ENCODE results near the gene CRIM1.

The CRIM1 gene

DNA sequence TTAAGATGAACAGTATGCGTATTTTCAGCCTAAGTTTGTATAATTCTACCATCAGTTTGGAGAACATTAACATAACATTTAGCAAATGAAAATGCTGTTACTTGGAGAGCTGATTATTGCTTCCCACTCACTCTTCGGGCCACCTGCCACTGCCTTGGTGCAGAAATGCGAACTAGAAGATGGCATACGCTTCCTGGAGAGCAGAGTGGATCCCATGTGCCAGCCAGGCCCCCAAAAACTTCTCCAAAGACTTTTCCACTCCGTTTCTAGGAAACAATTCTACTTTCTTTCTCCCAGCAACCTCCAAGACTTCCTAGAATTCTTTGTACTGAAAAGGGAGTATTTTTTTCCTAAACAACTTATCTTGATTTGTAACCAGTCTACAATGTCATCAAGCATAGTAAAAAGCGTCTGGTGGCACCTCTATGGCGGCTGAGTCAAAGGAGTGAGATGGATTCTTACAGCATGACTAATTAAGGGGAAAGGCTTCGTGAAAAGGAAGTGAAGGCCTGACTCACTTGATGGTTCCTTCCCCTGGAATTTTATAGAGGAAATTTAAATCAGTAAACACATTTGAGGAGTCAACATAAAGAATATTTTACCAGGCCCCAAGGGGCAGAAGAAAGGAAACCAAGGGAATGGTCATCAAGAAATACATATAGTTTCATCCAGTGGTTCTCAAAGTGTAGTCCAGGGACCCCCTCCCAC, 205.8 kb downstream of the CRIM1 start:
- no peak for DNase-seq

DNA sequence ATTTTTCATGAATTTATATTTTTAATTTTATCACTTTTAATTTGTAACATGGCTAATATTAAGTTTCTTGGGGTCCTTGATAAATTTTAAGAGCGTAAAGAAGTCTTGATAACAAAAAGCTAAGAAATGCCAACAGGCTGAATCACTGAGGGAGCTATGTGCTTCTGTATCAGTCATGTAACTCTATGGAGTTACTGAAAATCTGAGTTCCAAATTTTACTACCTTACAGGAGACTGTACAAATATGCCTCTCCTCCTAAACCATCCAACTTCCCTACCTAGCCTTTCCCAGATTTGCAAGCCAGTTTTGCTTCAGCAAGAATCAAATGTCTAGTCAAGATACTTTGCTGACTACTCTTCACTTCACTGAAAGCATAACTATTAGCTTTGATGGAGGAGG, 206.7 kb downstream of the CRIM1 start:
- no peak for DNase-seq

DNA sequence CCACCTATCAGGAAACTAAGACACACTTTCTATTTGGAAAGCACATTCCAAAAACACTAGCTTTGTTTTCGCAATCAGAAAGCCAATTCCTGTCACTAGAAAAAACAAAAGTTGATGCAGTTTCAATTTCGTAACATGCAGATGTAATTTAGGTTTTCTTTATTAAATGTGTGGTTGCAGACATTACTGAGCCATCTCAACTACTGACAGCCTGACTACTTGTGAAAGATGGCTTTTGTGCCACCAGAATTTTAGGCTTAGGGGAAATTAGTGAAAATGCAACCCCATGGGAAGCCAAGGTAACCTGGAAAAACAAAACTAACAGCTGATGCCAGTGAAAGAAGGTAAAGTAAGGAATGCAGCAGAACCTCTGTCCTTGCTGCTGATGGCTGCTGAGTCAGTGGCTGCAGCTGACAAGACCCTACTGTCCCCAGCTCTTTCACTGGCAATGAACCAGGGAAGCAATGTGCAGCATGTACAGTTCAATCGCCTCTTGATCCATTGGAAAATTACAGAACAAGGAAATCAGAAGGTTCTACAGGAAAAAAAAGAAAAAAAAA, 207.5 kb downstream of the CRIM1 start:
- no peak for DNase-seq

DNA sequence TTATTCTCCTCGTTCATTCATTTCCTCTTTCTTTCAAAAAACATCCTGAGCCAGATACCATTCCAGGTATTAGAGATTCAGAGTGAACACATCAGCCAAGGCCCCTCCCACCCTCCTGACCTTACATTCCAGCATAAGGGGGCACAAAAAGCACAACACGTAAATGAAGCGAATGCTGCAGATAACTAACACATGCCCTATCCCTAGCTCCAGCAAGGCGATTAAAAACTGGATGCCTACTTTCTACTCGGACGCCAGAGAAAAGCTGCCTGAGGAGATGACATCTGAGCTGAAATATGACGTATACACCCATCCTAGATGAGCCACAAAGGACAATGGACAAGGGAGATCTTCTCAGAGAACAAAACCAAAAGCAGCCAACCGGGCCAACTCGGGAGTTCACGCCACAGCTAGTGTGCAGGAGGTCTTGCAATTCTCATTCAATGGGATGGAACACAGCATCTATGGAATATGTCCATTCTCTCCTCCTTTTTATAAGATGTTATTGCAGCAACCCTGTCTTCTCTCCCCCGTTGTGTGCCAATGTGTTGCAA, 208.9 kb downstream of the CRIM1 start:
- DNase-seq: no peak

DNA sequence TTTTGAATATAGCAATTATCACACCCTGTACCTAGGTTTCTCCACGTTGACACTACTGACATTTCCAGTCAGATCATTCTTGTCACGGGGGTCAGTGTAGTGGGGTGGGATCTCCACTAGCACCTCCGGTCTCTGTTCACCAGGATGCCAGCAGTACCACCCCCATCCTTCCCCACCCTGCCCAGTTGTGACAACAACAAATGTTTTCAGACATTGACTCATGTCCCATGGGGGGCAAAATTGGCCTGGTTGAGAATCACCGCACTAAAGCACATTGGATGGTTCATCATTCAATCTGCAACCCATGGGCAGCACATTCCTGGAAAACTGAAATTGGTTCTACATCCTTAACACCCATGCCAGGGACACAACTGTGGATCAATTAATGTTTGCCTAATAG, 210.1 kb downstream of the CRIM1 start:
- no peak for DNase-seq

DNA sequence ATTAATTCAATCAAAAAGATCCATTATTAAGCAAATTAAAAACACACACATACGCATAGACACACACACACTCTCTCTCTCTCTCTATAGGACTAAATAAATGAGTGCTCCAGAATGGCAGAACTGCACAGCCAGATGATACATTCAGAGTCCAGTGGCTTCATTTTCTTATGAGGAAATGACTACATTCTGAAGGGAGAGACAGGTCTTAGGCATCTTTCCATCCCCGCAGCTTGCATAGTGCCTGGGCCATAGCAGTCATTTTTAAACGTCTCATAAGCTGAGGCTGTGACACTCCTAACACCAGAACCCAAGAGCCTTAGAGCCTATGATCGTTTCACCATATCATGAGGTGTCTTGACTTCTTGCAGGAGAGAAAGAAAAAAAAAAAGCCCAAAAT, 211.3 kb downstream of the CRIM1 start:
- DNase-seq: no peak

DNA sequence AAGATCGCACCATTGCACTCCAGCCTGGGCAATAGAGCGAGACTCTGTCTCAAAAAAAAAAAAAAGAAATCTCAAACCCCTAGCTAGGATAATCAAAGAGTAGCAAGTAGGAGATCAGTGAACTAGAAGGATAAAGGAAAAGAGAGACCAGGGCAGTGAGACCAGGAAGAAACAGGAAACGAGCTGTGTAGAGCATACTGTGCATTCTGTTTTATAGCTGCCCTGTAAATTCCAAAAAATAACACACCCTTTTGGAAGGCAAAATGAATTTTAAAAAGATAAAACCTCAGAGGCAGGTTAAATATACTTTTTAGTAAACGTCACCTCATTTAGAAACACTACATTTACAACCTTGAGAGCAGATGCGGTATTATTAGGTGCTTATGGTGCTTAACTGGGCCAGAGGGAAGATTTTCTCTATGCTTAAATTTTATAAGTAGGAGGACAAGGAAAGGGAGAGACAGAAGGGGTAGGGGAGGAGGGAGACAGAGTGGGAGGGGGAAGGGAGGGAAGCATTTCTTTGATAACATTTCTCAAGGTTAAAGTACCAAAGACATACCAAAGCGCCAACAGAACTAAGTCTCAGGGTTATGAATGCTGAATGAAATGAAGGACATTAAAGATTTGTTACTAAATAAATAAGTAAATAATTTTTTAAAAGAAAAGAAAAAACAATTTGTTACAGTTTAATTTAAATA, 212.3 kb downstream of the CRIM1 start:
- peak; percentile 15 for DNase-seq

DNA sequence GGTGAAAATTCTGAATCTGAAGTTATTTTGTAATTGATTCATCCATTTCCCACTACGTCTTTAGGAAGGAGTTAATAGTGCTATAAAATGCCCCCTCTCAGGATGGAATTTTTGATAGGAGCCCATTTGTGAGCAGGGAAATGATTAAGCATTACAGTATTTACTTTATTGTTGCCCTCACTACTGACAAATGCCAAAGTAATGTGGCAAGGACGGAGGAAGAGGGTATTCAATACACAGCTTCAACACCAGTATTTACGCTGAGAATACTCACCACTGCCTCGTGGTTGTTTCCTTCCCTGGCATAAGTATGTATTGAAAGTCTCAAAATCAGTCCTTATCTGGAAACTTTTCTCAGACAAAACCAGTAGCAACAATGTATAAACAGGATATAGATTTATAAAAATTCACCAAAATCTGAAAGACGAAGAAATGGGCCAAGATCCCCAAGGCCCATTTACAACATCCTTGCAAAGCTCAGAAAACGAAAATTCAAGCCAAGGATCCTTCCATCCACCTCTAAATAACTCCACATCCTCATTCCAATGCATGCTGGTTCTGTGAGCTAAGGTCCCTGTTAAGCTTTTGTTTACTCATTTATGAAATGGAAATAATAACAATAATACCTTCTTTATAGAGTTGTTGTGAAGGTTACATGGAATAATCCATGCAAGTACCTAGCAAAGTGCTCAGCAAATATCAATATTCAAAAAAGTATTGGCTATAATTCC, 213.1 kb downstream of the CRIM1 start:
- DNase-seq: no peak

DNA sequence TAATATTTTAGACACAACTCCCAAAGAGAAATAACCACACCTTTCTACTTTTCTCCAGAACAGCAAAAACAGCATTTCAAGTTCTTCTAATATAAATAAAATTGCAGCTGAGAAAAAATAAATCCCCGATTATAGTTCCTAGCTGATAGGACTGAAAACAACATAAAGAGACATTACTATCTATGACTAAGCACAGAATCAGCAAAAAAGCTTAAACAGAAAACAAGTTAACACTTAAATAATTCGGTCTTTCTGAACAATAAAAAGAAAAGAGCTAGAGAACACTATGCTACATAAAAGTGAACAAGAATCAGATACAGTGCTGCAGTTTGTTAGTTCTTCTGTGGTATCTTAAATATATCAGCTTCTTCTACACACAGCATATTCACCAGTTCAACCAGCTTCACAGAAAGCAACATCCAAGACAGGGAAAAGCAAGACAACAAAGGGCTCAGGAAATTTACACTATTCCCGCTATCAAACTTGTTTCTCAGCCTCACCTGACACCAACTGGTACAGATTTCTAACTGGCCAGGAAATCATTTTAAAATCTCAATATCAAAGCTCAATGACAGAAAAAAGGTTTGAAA, 213.8 kb downstream of the CRIM1 start:
- DNase-seq: no peak

DNA sequence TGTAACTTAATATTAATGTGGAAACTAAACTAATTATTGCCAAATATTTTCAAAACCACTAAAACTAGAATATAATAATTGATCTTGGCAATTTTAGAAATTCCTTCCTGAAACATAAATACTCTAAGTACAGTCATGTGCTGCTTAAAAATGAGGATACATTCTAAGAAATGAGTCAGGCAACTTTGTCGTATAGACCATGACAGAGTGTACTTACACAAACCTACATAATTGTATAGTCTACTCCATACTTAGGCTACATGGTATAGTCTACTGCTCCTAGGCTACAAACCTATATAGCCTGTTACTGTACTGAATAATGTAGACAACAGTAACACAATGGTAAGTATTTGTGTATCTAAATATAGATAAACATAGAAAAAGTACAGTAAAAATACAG, 214.8 kb downstream of the CRIM1 start:
- DNase-seq: no peak

DNA sequence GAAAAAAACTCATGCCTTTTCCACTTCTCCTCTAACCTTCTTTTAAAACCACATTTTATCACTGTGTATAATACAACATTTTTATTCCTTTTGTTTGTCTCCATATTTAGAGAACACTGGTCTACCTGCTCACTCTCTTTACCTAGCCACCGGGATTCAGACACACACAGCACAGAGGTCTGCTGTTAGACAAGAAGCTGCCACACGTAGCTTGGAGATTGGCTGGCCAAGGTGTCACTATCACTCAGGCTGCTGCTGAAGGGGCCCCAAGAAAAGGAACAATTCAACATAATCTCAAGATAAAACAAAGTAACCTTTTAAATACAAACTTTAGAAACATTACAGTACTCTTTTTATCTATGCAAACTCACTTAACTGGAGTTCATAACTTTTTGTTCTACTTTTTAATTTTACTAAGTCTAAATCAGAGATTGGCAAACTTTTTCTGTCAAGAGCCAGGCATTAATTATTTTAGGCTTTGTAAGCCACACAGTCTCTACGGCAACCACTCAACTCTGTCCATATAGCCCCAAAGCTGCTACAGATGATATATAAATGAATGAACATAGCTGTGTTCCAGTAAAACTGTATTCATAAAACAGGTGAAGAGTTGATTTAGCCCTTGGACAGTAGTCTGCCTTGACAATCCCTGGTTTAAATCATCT, 216.6 kb downstream of the CRIM1 start:
- DNase-seq: no peak

DNA sequence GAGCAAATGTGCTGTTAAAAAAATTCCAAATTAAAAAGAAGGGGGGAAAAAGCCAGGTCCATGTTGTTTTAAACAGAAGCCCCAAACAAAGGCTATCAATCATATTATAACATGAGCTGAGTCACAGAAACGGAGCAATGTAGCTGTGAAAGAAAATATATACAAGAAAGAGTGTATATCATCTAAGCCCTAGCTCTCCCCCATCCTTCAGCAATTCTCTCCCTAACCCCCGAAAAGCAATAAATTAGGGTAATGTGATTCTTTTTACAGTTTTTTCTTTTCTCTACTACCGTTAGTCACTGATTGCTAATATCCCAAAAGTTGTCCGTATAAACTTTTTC, 217.1 kb downstream of the CRIM1 start:
- DNase-seq: no peak

DNA sequence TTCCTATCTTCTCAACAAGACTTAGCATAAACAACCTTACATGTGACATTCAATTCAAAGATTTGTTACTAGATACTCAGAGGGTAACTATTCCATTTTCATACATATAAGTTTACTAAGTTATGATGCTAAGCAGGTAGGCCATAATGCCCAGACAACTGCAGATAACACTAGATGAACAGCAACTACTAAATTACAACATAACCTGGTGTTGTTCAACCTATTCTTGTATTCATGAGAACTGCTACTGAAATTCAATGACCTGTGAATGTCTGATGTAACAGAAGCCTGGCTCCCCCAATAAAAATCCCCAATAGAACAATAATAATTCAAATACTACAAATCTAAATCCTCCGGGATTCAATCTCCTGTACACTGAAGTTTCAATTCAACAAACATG, 217.6 kb downstream of the CRIM1 start:
- DNase-seq: no peak

DNA sequence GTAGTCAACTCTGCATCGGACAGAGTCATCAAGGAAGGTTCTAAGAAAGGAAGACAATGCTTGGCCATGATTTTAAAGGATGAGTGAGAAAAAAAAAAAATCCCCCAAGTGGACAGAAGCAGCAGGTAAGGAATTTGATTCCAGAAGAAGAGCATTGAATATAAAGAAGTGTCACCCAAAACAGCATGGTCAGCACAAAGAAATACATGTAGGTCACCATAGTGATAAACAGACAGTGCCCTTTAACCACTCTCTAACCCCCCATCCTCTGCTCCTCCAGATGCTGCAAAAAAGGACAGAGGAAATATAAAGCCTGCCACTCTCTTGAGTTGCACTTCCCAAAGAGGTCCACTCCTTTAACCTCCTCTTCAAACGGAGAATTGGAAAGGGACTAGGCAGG, 219.0 kb downstream of the CRIM1 start:
- DNase-seq: no peak

DNA sequence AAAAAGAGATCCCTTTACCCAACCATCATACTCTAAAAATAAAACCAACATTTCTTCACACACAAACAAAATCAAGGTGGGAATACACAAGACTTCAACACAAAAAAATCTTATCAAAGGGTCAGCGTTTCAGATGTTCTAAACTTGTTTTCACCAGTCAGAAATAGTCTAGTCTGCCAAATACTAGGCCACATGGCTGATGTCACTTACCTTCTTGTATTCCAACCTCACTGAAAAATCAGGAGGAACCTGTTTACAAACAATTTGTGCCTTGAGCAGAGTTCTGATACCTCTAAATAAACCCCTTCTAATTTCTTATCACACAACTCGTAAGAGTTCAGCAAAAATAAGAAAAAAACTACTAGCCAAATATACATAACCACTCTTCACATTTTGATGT, 222.3 kb downstream of the CRIM1 start:
- no peak for DNase-seq

DNA sequence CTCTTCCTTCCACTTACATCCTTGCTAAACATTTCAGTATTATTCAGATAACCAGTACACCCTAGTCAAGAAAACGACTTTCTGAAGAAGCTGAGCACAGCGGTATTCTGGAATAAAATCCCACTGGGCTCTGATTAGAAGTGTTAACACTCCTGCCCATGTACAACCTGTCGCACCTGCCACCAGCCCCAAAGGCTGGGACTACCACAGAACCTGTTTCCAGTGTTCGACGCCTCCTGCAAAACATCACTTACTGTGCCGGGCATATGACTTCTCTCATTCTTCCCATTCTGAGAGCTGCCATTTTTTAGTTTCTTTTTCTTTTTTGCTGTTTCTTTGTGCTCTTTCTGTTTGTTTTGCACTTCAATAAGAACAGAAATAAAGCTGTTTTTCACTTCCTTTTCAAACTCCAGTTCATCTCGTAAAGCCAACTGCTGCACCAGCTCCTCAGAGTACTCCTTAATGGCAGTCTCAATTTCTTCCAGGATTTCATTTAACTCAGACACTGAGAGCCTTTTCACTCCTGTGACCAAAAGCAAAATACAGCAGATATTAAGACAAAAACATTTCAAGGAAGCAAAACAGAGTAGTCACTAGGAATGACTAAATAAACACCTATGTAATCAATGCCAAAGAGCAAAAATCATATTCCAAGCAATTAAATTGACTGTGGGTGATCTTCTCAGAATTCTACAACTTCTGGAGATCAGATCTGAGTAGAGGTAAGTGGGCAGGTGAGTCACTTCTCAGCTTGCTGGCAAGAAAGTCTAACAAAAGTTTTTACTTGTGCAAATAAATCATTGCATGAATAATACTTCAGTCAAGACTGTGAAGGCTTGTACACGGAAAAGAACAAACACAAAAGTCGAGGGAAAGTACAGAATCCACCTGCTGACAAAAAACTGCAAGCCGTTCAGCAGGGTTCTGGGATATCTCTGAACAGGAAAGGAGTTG, 223.0 kb downstream of the CRIM1 start:
- no peak for DNase-seq

DNA sequence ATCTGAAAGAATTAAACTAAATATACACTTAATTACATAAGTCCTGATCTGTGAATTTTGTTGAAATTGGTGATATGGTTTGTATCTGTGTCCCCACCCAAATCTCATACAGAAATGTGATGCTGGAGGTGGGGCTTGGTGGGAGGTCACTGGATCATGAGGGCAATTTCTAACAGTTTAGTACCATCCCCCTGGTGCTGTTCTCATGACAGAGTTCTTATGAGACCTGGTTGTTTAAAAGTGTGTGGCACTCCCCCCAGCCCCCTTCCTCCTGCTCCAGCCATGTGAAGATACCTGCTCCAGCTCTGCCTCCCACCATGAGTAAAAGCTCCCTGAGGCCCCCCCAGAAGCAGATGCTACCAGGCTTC, 223.7 kb downstream of the CRIM1 start:
- no peak for DNase-seq

DNA sequence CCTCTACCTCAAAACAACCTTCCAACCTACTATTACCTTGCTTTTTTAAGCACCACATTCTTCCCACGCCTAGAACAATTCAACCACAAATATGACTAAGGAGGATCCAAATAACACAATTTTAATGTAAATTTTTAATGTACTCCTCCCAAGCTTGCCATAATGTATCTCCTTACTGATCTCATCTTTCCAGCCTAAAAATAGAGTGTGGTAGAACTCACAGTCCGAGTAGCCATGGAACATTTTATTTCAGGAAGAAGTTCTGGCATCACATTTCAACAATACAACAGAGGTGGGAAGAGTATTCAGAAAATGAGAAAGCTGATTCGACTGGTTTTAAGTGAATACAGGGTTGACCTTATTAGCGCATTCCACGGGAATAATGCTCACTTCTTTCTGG, 227.0 kb downstream of the CRIM1 start:
- DNase-seq: no peak

DNA sequence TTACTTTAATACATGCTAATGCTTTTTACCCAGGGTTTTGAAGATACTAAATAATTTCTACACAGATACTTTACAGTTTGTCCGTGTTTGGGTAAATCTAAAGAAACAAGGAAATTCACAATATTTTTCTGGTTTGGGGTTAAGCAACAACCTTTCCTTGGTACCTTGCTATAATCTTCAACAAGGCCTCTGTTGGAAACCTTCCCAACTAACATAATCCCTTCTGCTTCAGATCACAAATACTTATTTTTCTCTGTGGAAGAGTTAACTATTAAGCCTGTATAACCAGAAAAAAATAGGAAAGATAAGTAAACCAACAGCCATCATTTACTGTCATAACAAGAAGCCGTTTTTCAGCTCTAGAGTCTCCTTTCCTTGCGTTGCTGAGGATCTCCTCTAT, 227.4 kb downstream of the CRIM1 start:
- DNase-seq: no peak

DNA sequence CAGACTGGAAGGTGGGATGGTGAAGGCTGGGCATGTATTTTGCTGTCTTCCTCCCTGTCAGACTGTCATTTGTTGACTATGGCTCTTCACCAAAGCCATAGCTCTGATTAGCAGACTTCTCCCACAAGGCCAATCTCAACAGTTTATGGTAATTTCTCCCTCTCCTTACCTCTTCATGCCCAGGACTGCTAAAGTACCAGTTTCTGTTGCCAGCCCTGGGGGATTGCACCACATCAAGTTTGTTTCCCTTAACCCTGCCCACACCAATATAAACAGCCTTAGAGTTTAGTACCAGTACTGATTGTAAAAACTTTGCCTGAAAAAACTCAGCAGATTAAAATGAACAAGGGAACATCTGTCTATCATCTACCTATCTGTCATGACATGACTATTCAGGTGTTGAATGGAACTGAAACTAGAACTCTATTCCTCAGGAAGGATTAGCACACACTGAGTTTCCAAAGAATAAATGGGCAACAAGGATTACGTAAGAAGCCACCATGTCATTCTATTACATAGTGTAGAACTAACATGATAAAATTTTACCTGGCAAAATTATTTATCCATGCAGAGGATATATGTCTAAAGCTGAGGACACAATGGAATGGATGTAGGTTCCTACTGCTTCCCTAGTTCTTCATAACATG, 228.7 kb downstream of the CRIM1 start:
- DNase-seq: no peak

DNA sequence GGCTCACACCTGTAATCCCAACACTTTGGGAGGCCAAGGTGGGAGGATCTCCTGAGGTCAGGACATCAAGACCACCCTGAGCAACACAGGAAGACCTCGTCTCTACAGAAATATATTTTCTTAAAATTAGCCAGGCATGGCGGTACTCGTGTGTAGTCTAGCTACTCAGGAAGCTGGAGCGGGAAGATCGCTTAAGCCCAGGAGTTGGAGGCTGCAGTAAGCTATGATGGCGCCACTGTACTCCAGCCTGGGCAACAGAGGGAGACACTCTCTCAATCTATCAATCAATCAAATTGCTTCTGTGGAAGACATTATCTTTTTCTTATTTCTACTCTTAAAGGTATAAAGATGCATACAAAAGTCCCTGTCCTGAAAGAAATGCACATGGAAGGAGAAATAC, 231.1 kb downstream of the CRIM1 start:
- DNase-seq: no peak

Data from NCI-H82 (cell line).